Thoracic aorta (tissue), 2 donors: ENCODE data around the gene VMAC. TPM values are rescaled to one million over a fixed set of nuclear protein-coding genes. Genes with fewer than 3 reads are reported as not detected.

Source experiments
- ATAC-seq: fragments of 150-250 bp; one replicate; pipeline ENCODE4 v1.8.0; 2017; ENCODE audit warnings: low read depth; ENCODE audit not compliant: insufficient number of reproducible peaks, low FRiP score
- DNase-seq: peaks from one replicate; pipeline ENCODE4 v3.0.0-alpha.2; 2020; ENCODE audit warnings: low spot score
- H3K27ac ChIP-seq, 2 donors: fragments of 200-600 bp; sonication (generic); 1 replicate in 1 of 2; 2 replicates in 1 of 2; pipeline ENCODE4 v1.5.1; 2016; ENCODE audit warnings: mild to moderate bottlenecking in 2 of 2, moderate library complexity in 2 of 2
- H3K27me3 ChIP-seq: fragments of 200-600 bp; sonication (generic); replicated peaks from 2 replicates; pipeline ENCODE4 v1.6.0; 2016; ENCODE audit warnings: mild to moderate bottlenecking; ENCODE audit not compliant: insufficient read depth
- H3K36me3 ChIP-seq: fragments of 200-600 bp; sonication (generic); one replicate; pipeline ENCODE4 v1.5.1; 2016
- H3K4me1 ChIP-seq, 2 donors: fragments of 200-600 bp; sonication (generic); 1 replicate in 1 of 2; 2 replicates in 1 of 2; pipeline versions ENCODE4 v1.5.1 to v1.6.0; 2016; ENCODE audit warnings: low read depth in 2 of 2, mild to moderate bottlenecking in 1 of 2; ENCODE audit not compliant: control insufficient read depth in 1 of 2
- H3K4me3 ChIP-seq: fragments of 200-600 bp; sonication (generic); 2 replicates; pipeline ENCODE4 v1.5.1; 2016; ENCODE audit warnings: mild to moderate bottlenecking
- H3K9me3 ChIP-seq: fragments of 200-600 bp; sonication (generic); 2 replicates; pipeline ENCODE4 v1.5.1; 2016
- CTCF ChIP-seq: fragments of 200-600 bp; sonication (generic); IDR thresholded peaks from one replicate; pipeline ENCODE4 v1.5.1; 2019; ENCODE audit warnings: antibody characterized with exemption
- total RNA-seq, 2 donors: library from RNA; depleted of rRNA; stranded (reverse); fragments of >200 nt; gene quantifications; one replicate each; pipeline versions ENCODE4 v1.1.0 to v1.2.3, GENCODE V29; 2016

Gene VMAC
- total RNA-seq, 2 donors from 2014 or later = 13.3 to 13.6 TPM

DNA sequence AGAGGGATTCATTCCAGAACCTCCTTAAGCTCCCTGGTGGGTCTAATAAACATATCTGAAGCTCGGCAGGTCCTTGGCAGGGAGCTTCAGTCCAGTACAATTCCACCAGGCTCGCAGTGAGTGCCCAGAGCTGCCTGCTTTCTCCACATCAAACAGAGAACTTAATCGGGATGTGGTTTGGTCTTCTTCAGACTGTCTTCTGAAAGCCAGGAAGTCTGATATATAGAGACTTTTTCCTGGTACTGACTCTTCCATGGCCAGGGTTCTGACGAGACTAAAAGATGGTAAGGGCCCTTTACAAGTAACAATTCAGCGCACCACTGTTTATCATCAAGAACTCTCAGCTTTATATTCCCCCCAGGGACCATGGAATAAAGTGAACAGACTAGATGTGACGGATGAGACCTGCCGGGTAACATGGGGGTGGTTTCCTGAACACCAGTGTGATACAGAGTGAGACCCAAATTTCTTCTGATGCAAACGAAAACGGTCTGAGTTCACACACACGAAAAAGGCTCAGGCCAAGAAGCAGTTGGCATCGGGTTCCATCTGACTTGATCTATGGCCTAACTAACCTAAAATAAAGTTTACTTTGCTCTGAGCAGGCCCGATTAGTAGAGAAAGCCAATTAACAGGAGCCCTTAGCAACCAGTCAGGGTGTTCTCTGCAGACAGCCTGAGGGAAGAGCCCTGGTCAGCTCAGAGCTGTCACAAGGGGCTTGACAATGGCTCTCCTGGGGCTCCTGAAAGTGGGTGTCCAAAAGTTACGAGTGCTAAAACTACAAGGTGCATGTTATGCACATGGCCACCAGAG is 44.3 kb downstream of the VMAC start:
- no peak overlapping the region for H3K4me3 ChIP-seq
- H3K4me1 ChIP-seq = peaks cover 44 to 73% of the 10 kb centered on the region in 2 donors
- DNase-seq (no peak), ATAC-seq (no peak)
- no peak for TF ChIP-seq CTCF
- no peak overlapping the region for H3K27ac ChIP-seq
- no peaks in the 10 kb centered on the region for H3K36me3 ChIP-seq
- H3K27me3 ChIP-seq = no peaks in the 10 kb centered on the region
- no peaks in the 10 kb centered on the region for H3K9me3 ChIP-seq

DNA sequence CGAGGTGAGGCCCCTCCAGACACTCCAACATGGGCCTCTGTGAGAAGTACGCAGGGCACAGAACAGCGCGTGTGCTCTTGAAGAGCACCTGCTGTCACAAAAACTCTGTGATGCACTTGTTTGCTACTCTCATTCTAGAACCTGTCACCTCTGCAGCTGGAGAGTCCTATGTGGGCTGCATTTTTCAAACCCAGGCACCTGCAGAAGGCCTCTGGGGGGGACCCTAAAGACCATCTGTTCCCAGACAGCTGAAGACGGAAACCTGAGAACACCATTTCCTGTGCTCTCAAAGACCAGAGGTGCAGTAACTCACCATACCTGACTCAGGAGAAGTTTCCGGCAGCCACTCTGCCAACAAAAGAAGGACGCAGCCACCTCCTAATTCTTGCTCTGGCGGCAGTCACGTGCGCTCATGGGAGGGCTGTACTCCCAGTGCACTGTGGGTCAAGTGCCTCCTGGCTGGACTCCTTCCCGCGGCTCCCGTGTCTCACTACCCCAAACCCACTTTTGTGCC is 45.2 kb downstream of the VMAC start:
- H3K4me1 ChIP-seq = peaks cover 49 to 81% of the 10 kb centered on the region in 2 donors
- no peaks in the 10 kb centered on the region for H3K27me3 ChIP-seq
- H3K9me3 ChIP-seq = no peaks in the 10 kb centered on the region
- no peaks in the 10 kb centered on the region for H3K36me3 ChIP-seq
- DNase-seq (no peak), ATAC-seq (no peak)
- no peak overlapping the region for H3K27ac ChIP-seq
- no peak overlapping the region for H3K4me3 ChIP-seq
- no peak for TF ChIP-seq CTCF

DNA sequence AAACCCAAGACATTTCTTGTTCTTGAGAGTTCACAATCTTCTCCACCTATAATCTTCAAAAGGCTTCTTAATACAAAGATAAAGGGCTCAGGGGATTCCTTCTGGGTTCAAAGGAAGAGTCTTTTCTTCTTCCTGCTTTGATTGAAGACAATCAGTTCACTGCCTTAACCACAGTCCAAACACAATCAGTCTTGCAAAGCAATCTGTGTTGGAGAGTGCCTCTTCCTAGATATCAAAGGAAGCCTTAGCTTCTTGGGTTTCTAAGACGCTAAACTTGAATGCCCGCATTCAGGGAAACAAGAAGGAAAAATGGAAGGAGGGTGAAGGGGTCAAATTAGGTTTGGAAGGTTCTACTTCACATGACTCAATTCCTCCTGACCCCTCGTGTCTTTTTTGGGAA is 46.1 kb downstream of the VMAC start:
- no peak for TF ChIP-seq CTCF
- ATAC-seq = no peak
- H3K36me3 ChIP-seq = no peaks in the 10 kb centered on the region

DNA sequence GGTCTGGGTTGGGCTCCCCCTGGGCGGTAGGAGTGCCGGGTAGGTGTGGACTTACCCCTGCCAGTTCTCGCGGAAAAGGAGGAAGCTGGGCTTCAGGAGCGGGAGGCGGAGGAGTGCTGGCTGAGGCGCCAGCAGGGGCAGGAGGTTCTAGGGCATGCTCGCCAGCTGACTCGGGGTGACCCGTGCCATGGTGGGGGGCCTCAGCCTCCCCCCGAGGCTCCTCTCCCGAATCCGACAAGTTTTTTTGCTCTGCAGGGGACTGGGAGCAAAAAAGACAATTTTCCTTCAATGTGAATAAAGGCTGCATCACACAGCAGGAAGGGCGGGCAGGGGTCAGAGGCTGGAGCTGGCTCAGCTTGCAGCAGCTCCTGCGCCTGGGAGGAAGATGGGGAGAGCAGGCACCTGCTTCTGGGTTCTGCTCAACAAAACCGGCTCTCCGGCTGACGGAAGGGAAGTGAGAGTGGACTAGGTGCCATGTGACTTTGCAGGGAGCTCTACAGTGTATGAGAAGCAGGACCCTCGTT is 46.7 kb downstream of the VMAC start:
- no peaks in the 10 kb centered on the region for H3K9me3 ChIP-seq
- peaks cover 59 to 94% of the 10 kb centered on the region in 2 donors for H3K4me1 ChIP-seq
- no peak overlapping the region for H3K4me3 ChIP-seq
- no peaks in the 10 kb centered on the region for H3K36me3 ChIP-seq
- no peak for TF ChIP-seq CTCF
- H3K27ac ChIP-seq = no peak overlapping the region
- no peaks in the 10 kb centered on the region for H3K27me3 ChIP-seq
- DNase-seq = no peak
- ATAC-seq = no peak

More for the DNA sequence above, 46.1 kb downstream of the VMAC start:
- no peaks in the 10 kb centered on the region for H3K9me3 ChIP-seq
- no peak overlapping the region for H3K27ac ChIP-seq
- no peak for DNase-seq
- no peak overlapping the region for H3K4me3 ChIP-seq
- peaks cover 57 to 89% of the 10 kb centered on the region in 2 donors for H3K4me1 ChIP-seq
- no peaks in the 10 kb centered on the region for H3K27me3 ChIP-seq

DNA sequence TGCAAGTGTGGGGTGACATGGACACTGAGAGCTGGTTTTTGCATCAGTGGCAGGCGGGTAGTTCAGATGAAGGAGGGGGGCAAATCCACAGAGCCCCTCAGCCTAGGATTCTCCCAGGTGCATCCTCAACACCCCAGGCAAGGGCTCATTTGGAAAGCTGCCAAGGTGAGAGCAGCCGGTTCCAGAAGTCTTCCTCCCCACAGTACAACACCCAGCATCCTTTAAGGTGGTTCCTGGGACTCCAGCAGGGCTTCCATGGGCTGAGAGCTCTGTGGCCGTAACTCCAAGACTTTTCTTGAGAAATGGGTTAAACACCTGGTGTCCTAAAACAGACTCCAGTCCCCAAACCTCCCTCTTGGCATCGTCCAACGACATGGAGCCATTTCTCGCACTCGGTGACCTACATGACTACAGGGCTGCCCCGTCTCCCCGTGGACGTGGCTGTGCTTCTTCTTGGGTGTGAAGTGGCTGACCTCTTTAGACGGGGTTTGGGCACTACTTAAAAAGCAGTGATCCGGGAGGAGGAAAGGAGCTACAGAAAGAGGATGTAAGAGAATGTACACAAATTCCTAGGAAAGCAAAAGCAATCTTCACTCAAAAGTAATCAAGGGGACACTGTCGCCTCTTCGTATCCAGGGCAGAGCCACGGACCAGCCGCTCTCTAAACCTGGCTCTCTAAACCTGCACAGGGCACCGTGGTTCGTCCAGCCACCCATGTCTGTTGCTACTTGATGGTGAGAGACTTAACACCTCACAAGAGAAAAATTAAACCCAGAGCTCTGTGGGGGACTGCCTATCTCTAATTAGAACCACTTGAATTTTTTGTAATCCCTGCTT is 47.7 kb downstream of the VMAC start:
- peaks cover 59 to 88% of the 10 kb centered on the region in 2 donors for H3K4me1 ChIP-seq
- H3K9me3 ChIP-seq = no peaks in the 10 kb centered on the region
- no peak for ATAC-seq
- no peak for TF ChIP-seq CTCF
- DNase-seq = no peak
- no peaks in the 10 kb centered on the region for H3K36me3 ChIP-seq
- H3K27ac ChIP-seq = peak overlapping the region in 1 of 2 donors; percentile 66
- no peaks in the 10 kb centered on the region for H3K27me3 ChIP-seq
- H3K4me3 ChIP-seq = no peak overlapping the region
